NCI-H345 treated with DMSO at 0.1 percent for 48 hours (cell line): ENCODE data around the gene DARS1.
"Not testable (repeated sequence)": the region's sequence is repeated elsewhere in the genome, so short reads cannot be mapped to it uniquely, and the experiment has no call there.

Source experiments
- DNase-seq: peaks from one replicate; lab custom pipeline; 2025; ENCODE audit not compliant: unreplicated experiment; lab: John Stamatoyannopoulos, UW

Gene DARS1

GRCh38 chr2:135985826-135986393 is 484 bp upstream of the DARS1 start:
- no peak for DNase-seq

- DNase-seq, result no peak
These were observed 1.0 kb downstream of the DARS1 start for GRCh38 chr2:135984199-135985017.

- DNase-seq, result no peak
These were observed 4.9 kb downstream of the DARS1 start for GRCh38 chr2:135980434-135981079.

- no peak for DNase-seq
These were observed 9.7 kb downstream of the DARS1 start for GRCh38 chr2:135975702-135976101.

DNA sequence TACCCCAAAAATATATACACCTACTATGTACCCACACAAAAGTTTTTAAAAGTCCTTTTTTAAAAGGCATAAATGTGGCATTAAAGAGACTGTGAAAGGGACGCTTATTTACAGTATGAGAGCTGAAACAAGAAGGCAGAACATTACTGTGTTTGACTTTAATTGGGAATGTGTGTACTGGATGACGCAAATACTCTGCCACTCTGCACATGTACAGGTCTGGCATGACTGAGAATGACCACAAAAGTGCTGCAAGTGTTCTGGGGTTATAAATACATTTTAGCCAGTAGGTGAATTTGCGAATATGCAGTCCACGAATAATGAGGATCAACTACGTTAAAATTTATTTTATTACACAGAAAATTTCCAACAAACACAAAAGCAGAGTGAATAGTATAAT is 11.4 kb downstream of the DARS1 start:
- no peak for DNase-seq

DNA sequence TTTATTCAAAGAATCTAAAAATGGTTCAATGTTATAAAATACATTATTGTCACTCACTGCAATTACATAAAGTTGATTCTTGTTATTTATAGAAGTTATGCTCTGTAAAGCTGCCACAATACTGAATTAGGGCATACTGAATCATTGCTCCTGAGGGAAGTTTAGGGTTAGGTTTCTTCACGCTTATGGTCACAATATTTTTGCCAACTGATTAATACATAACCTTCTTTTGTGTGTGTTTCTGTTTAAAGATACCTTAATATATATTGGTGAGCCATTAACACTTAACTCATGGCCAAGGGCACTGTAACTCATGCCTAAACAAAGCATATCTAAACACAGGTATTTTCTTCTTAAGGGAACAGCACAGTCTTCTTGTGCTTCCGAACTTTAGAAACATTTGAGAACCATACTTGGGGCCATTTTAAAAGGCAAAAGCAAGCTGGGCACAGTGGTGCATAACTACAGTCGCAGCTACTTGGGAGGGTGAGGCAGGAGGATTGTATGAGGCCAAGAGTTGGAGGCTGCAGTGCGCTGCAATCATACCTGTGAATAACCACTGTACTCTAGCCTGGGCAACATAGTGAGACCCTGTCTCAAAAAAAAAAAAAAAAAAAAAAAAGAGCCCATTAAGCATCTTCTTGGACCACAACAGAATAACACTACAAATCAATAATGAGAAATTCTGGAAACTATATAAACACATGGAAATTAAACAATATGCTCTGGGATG is 15.6 kb downstream of the DARS1 start:
- DNase-seq, result no peak

DNA sequence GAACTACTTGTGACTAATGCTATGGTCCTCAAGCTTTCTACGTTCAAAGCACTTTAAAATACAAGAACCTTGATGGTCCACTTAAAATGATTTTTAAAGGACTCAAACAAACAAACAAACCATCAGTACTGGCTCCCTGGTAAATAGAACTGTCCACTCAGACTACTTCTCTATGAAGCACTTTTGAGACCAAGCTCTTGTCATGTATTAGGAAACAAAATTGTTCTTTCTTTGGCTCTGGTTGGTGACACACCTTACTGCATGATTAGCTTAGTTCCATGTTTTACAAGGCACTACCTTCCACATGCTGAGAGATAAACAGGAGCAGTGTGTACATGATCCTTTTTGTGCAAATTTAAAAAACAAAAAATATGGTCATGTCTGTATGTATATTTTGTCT is 19.7 kb downstream of the DARS1 start:
- no peak for DNase-seq

DNA sequence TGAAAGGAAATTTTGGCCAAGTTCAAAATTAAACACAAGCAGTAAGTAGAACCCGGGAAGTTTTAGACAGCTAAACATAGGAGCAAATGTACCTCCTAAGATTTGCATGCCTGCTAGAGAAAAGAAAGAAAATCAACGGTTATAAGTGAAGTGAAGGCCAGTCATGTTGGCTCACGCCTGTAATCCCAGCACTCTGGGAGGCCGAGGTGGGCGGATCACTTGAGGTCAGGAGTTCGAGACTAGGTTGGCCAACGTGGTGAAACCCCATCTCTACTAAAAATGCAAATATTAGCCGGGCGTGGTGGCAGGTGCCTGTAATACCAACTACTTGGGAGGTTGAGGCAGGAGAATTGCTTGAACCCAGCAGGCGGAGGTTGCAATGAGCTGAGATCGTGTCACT is 21.0 kb downstream of the DARS1 start:
- DNase-seq, result not testable (repeated sequence)

GRCh38 chr2:135963841-135964240 is 21.6 kb downstream of the DARS1 start:
- DNase-seq, result no peak

GRCh38 chr2:135962366-135963123 is 22.9 kb downstream of the DARS1 start:
- no peak for DNase-seq

GRCh38 chr2:135960656-135961551 is 24.5 kb downstream of the DARS1 start:
- DNase-seq, result no peak

GRCh38 chr2:135960150-135960549 is 25.3 kb downstream of the DARS1 start:
- no peak for DNase-seq

DNA sequence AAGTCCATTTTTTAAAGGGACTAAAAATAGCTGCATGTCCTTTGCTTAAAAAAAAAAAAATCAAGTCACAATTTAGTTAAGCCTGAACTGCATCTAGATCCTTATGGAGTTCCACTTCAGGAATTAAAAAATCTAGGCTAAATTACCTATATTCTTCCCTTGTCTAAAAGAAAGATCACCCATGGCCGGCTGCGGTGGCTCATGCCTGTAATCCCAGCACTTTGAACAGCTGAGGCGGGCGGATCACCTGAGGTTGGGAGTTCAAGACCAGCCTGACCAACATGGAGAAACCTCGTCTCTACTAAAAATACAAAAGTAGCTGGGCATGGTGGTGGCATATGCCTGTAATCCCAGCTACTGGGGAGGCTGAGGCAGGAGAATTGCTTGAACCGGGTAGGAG is 26.5 kb downstream of the DARS1 start:
- DNase-seq, result not testable (repeated sequence)

GRCh38 chr2:135954020-135954601 is 31.3 kb downstream of the DARS1 start:
- no peak for DNase-seq

- no peak for DNase-seq
These were observed 32.5 kb downstream of the DARS1 start for GRCh38 chr2:135952891-135953290.

- DNase-seq, result no peak
These were observed 34.3 kb downstream of the DARS1 start for GRCh38 chr2:135951041-135951583.

- no peak for DNase-seq
These were observed 35.8 kb downstream of the DARS1 start for GRCh38 chr2:135949451-135950234.

DNA sequence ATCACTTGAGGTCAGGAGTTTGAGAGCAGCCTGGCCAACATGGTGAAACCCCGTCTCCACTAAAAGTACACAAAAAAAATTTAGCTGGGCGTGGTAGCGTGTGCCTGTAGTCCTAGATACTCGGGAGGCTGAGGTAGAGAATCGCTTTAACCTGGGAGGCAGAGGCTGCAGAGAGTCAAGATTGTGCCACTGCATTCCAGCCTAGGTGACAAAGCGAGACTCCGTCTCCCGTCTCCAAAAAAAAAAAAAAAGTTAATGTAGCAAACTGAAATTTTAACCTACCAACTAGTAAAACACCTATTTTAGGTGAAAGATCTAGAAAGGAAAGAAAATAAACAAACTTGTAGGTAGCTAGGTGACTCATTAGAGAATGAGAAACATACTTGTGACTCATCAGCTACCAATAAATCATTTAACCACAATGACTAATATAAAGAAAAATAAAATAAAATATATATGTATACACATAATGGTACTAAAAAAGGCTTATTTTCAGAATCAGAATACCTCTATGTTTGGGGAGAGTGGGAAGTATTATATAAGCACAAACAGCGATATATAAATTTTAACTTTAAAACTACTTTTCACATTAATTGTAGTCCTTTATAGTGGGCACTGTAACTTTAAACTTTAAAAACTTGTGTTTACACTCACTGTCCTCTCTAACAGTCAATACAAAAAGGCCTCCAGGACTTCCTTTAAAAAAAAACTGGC is 36.6 kb downstream of the DARS1 start:
- no peak for DNase-seq
